Activated CD4-positive, alpha-beta memory T cell treated with anti-CD3 and anti-CD28 coated beads for 36 hours (primary cell): ENCODE measurements around the gene SLCO2A1. TPM values are rescaled to one million over a fixed set of nuclear protein-coding genes. Genes with fewer than 3 reads are reported as not detected.

ENCODE experiments used
- CTCF ChIA-PET: fragments of 350-600 bp; sonication (Branson Sonifier 250); formaldehyde crosslinking; loops from one replicate; lab custom pipeline; 2021; ENCODE audit warnings: antibody characterized with exemption, inconsistent platforms; lab: Charles Lee
- POLR2A ChIA-PET: fragments of 350-600 bp; sonication (Branson Sonifier 250); formaldehyde crosslinking; loops from one replicate; lab custom pipeline; 2021; ENCODE audit warnings: antibody characterized with exemption; lab: Charles Lee
- DNase-seq: peaks from one replicate; pipeline ENCODE4 v3.0.0-alpha.2; 2020
- H3K27ac Mint-ChIP-seq: one replicate; pipeline ENCODE4 v1.8.0; 2021; ENCODE audit warnings: mixed read lengths
- H3K27me3 Mint-ChIP-seq: one replicate; pipeline ENCODE4 v1.8.0; 2021; ENCODE audit warnings: mixed read lengths
- H3K36me3 Mint-ChIP-seq: one replicate; pipeline ENCODE4 v1.8.0; 2021; ENCODE audit warnings: mixed read lengths
- H3K4me1 Mint-ChIP-seq: one replicate; pipeline ENCODE4 v1.8.0; 2021; ENCODE audit warnings: low read depth, mixed read lengths
- H3K4me3 Mint-ChIP-seq: one replicate; pipeline ENCODE4 v1.8.0; 2021; ENCODE audit warnings: mild to moderate bottlenecking, mixed read lengths
- H3K9me3 Mint-ChIP-seq: one replicate; pipeline ENCODE4 v1.8.0; 2021; ENCODE audit warnings: mixed read lengths
- intact Hi-C: fragments of 100-400 bp; cut with micrococcal nuclease; formaldehyde crosslinking; loops from one replicate; pipeline ENCODE4 v1.15.1; 2023
- total RNA-seq, 2 experiments: library from RNA; stranded (reverse); gene quantifications; one replicate each; pipeline ENCODE4 v1.2.3, GENCODE V29; 2021

Gene SLCO2A1
- total RNA-seq, 2 experiments from 2014 or later, result not detected

- Mint-ChIP-seq H3K9me3 (peaks cover 16% of the 10 kb centered on the region), H3K4me1 (peaks cover 26% of the 10 kb centered on the region), H3K27ac (peak overlapping the region; percentile 25), H3K27me3 (no peaks in the 10 kb centered on the region), H3K36me3 (no peaks in the 10 kb centered on the region), H3K4me3 (no peak overlapping the region)
- intact Hi-C loops, result loop anchor here (1.0 to 2.0 kb wide), 2 partner anchors 24 to 76 kb away; partner anchors contain the start of gene SRPRB
- ChIA-PET CTCF (interaction anchor here (0.6 kb wide), 1 partner anchor 63 kb away, joined by 4 read pairs; no protein-coding TSS in a partner anchor), POLR2A (interaction anchor here (0.6 kb wide), 1 partner anchor 178 kb away, joined by 3 read pairs; no protein-coding TSS in a partner anchor)
- peak; percentile 1 for DNase-seq
Measured at GRCh38 chr3:133880886-133881455, 148.8 kb downstream of the SLCO2A1 start.

- Mint-ChIP-seq H3K36me3 (no peaks in the 10 kb centered on the region), H3K4me1 (peaks cover 26% of the 10 kb centered on the region), H3K27me3 (peaks cover 4% of the 10 kb centered on the region), H3K27ac (no peak overlapping the region), H3K4me3 (no peak overlapping the region), H3K9me3 (peaks cover 16% of the 10 kb centered on the region)
- ChIA-PET POLR2A (no interaction called here), CTCF (interaction anchor here (0.6 kb wide), 1 partner anchor 62 kb away, joined by 4 read pairs; no protein-coding TSS in a partner anchor)
- peak; percentile 67 for DNase-seq
- intact Hi-C loops, result loop anchor here (1.0 to 2.0 kb wide), 2 partner anchors 23 to 75 kb away; partner anchors contain the start of gene SRPRB
Measured at GRCh38 chr3:133880287-133880686, 149.4 kb downstream of the SLCO2A1 start.

- POLR2A ChIA-PET, result no interaction called here
- no peak overlapping the region for H3K4me3 Mint-ChIP-seq
- CTCF ChIA-PET, result no interaction called here
- H3K36me3 Mint-ChIP-seq, result no peaks in the 10 kb centered on the region
- H3K27ac Mint-ChIP-seq, result no peak overlapping the region
- intact Hi-C loops, result no loop called here
- no peak for DNase-seq
- H3K9me3 Mint-ChIP-seq, result peaks cover 16% of the 10 kb centered on the region
- H3K27me3 Mint-ChIP-seq, result peaks cover 14% of the 10 kb centered on the region
- peaks cover 26% of the 10 kb centered on the region for H3K4me1 Mint-ChIP-seq
Measured at GRCh38 chr3:133878518-133878917, 151.2 kb downstream of the SLCO2A1 start.

Other genes starting within 250 kb of the SLCO2A1 start
- 10 to 100 TPM; 65.7 to 66.7 TPM for gene SRPRB, start 224.1 kb downstream of the SLCO2A1 start, total RNA-seq
- 1 to 10 TPM; 2.7 to 3.9 TPM for gene RAB6B, start 134.0 kb downstream of the SLCO2A1 start, total RNA-seq
- 10 to 100 TPM; 16.7 to 17.6 TPM for gene RYK, start 220.9 kb upstream of the SLCO2A1 start, total RNA-seq